PC-9 (cell line): ENCODE data around the gene NSL1.
"Not testable (repeated sequence)": the region's sequence is repeated elsewhere in the genome, so short reads cannot be mapped to it uniquely, and the experiment has no call there.

Experiments used
- CTCF ChIP-seq: fragments of 200-600 bp; sonication (generic); conservative IDR thresholded peaks from 2 replicates; pipeline ENCODE4 v1.6.1; 2017; ENCODE audit warnings: mixed run types, antibody characterized with exemption, mild to moderate bottlenecking, moderate library complexity
- EZH2 ChIP-seq: fragments of 200-600 bp; sonication (generic); IDR thresholded peaks from 2 replicates; pipeline ENCODE4 v1.8.0; 2017; ENCODE audit warnings: antibody characterized with exemption, low read depth

GRCh38 chr1:212764718-212765281, 26.8 kb downstream of the NSL1 start:
- not testable (repeated sequence) for TF ChIP-seq EZH2, CTCF
